ENCODE results near the gene FCRL4.

The FCRL4 gene

GRCh38 chr1:157597959-157598667 is at the start of gene FCRL4:
TSS of gene FCRL4 (minus strand) at chr1:157598085. CDS start at chr1:157597944, 141 bp downstream.
- H3K9me3 Mint-ChIP-seq = no peaks in the 10 kb centered on the region
- peaks cover 12% of the 10 kb centered on the region for H3K4me1 Mint-ChIP-seq (ENCODE audit: low read depth)
- H3K36me3 Mint-ChIP-seq (ENCODE audit: low read depth) = no peaks in the 10 kb centered on the region
- H3K4me3 Mint-ChIP-seq = no peak within 1 kb of the TSS
- H3K27ac Mint-ChIP-seq = no peak within 1 kb of the TSS
- peaks cover 32% of the 10 kb centered on the region for H3K27me3 Mint-ChIP-seq

- Mint-ChIP-seq H3K27ac (no peak overlapping the region), H3K36me3 (ENCODE audit: low read depth) (no peaks in the 10 kb centered on the region), H3K4me3 (no peak overlapping the region), H3K9me3 (no peaks in the 10 kb centered on the region), H3K4me1 (ENCODE audit: low read depth) (no peaks in the 10 kb centered on the region), H3K27me3 (peaks cover 3% of the 10 kb centered on the region)
Measured at GRCh38 chr1:157646144-157646543, 48.3 kb upstream of the FCRL4 start.

- H3K4me3 Mint-ChIP-seq = no peak overlapping the region
- H3K27me3 Mint-ChIP-seq = peaks cover 11% of the 10 kb centered on the region
- no peaks in the 10 kb centered on the region for H3K36me3 Mint-ChIP-seq (ENCODE audit: low read depth)
- no peak overlapping the region for H3K27ac Mint-ChIP-seq
- H3K4me1 Mint-ChIP-seq (ENCODE audit: low read depth) = no peaks in the 10 kb centered on the region
- H3K9me3 Mint-ChIP-seq = no peaks in the 10 kb centered on the region
Measured at GRCh38 chr1:157641177-157641576, 43.3 kb upstream of the FCRL4 start.

GRCh38 chr1:157639800-157640199 is 41.9 kb upstream of the FCRL4 start:
- H3K36me3 Mint-ChIP-seq (ENCODE audit: low read depth) = no peaks in the 10 kb centered on the region
- H3K4me1 Mint-ChIP-seq (ENCODE audit: low read depth) = no peaks in the 10 kb centered on the region
- H3K27ac Mint-ChIP-seq = no peak overlapping the region
- no peaks in the 10 kb centered on the region for H3K9me3 Mint-ChIP-seq
- H3K4me3 Mint-ChIP-seq = no peak overlapping the region
- H3K27me3 Mint-ChIP-seq = peaks cover 11% of the 10 kb centered on the region

- peaks cover 10% of the 10 kb centered on the region for H3K9me3 Mint-ChIP-seq
- peaks cover 7% of the 10 kb centered on the region for H3K4me1 Mint-ChIP-seq (ENCODE audit: low read depth)
- H3K4me3 Mint-ChIP-seq = no peak overlapping the region
- no peak overlapping the region for H3K27ac Mint-ChIP-seq
- H3K27me3 Mint-ChIP-seq = peaks cover 29% of the 10 kb centered on the region
- H3K36me3 Mint-ChIP-seq (ENCODE audit: low read depth) = no peaks in the 10 kb centered on the region
Measured at GRCh38 chr1:157628773-157629172, 30.9 kb upstream of the FCRL4 start.

GRCh38 chr1:157626099-157626498 is 28.2 kb upstream of the FCRL4 start:
- H3K9me3 Mint-ChIP-seq = no peaks in the 10 kb centered on the region
- no peak overlapping the region for H3K27ac Mint-ChIP-seq
- H3K36me3 Mint-ChIP-seq (ENCODE audit: low read depth) = no peaks in the 10 kb centered on the region
- peaks cover 7% of the 10 kb centered on the region for H3K4me1 Mint-ChIP-seq (ENCODE audit: low read depth)
- H3K4me3 Mint-ChIP-seq = no peak overlapping the region
- H3K27me3 Mint-ChIP-seq = peaks cover 29% of the 10 kb centered on the region

GRCh38 chr1:157624471-157624870 is 26.6 kb upstream of the FCRL4 start:
- peaks cover 20% of the 10 kb centered on the region for H3K27me3 Mint-ChIP-seq
- no peak overlapping the region for H3K27ac Mint-ChIP-seq
- no peaks in the 10 kb centered on the region for H3K36me3 Mint-ChIP-seq (ENCODE audit: low read depth)
- no peak overlapping the region for H3K4me3 Mint-ChIP-seq
- peaks cover 7% of the 10 kb centered on the region for H3K4me1 Mint-ChIP-seq (ENCODE audit: low read depth)
- no peaks in the 10 kb centered on the region for H3K9me3 Mint-ChIP-seq

GRCh38 chr1:157622471-157622870 is 24.6 kb upstream of the FCRL4 start:
- H3K4me3 Mint-ChIP-seq = no peak overlapping the region
- H3K27ac Mint-ChIP-seq = no peak overlapping the region
- H3K9me3 Mint-ChIP-seq = no peaks in the 10 kb centered on the region
- H3K4me1 Mint-ChIP-seq (ENCODE audit: low read depth) = peaks cover 7% of the 10 kb centered on the region
- no peaks in the 10 kb centered on the region for H3K36me3 Mint-ChIP-seq (ENCODE audit: low read depth)
- peaks cover 23% of the 10 kb centered on the region for H3K27me3 Mint-ChIP-seq

GRCh38 chr1:157618190-157618589 is 20.3 kb upstream of the FCRL4 start:
- H3K4me1 Mint-ChIP-seq (ENCODE audit: low read depth) = no peaks in the 10 kb centered on the region
- H3K36me3 Mint-ChIP-seq (ENCODE audit: low read depth) = no peaks in the 10 kb centered on the region
- H3K27me3 Mint-ChIP-seq = peaks cover 18% of the 10 kb centered on the region
- H3K27ac Mint-ChIP-seq = no peak overlapping the region
- no peak overlapping the region for H3K4me3 Mint-ChIP-seq
- no peaks in the 10 kb centered on the region for H3K9me3 Mint-ChIP-seq

GRCh38 chr1:157600236-157600635 is 2.4 kb upstream of the FCRL4 start:
- Mint-ChIP-seq H3K9me3 (no peaks in the 10 kb centered on the region), H3K36me3 (ENCODE audit: low read depth) (no peaks in the 10 kb centered on the region), H3K27ac (no peak overlapping the region), H3K27me3 (peaks cover 44% of the 10 kb centered on the region), H3K4me1 (ENCODE audit: low read depth) (peaks cover 10% of the 10 kb centered on the region), H3K4me3 (no peak overlapping the region)

- no peak overlapping the region for H3K27ac Mint-ChIP-seq
- H3K27me3 Mint-ChIP-seq = peaks cover 34% of the 10 kb centered on the region
- H3K9me3 Mint-ChIP-seq = no peaks in the 10 kb centered on the region
- H3K36me3 Mint-ChIP-seq (ENCODE audit: low read depth) = no peaks in the 10 kb centered on the region
- H3K4me1 Mint-ChIP-seq (ENCODE audit: low read depth) = peaks cover 12% of the 10 kb centered on the region
- no peak overlapping the region for H3K4me3 Mint-ChIP-seq
Measured at GRCh38 chr1:157596384-157596783, 1.5 kb downstream of the FCRL4 start.

- Mint-ChIP-seq H3K36me3 (ENCODE audit: low read depth) (no peaks in the 10 kb centered on the region), H3K27ac (no peak overlapping the region), H3K4me3 (no peak overlapping the region), H3K27me3 (peaks cover 34% of the 10 kb centered on the region), H3K4me1 (ENCODE audit: low read depth) (peaks cover 12% of the 10 kb centered on the region), H3K9me3 (no peaks in the 10 kb centered on the region)
Measured at GRCh38 chr1:157595356-157595755, 2.5 kb downstream of the FCRL4 start.

- H3K36me3 Mint-ChIP-seq (ENCODE audit: low read depth) = no peaks in the 10 kb centered on the region
- peaks cover 10% of the 10 kb centered on the region for H3K4me1 Mint-ChIP-seq (ENCODE audit: low read depth)
- no peaks in the 10 kb centered on the region for H3K9me3 Mint-ChIP-seq
- H3K4me3 Mint-ChIP-seq = no peak overlapping the region
- peaks cover 31% of the 10 kb centered on the region for H3K27me3 Mint-ChIP-seq
- H3K27ac Mint-ChIP-seq = no peak overlapping the region
Measured at GRCh38 chr1:157585984-157586383, 11.9 kb downstream of the FCRL4 start.

GRCh38 chr1:157584503-157584902 is 13.4 kb downstream of the FCRL4 start:
- Mint-ChIP-seq H3K4me1 (ENCODE audit: low read depth) (peaks cover 14% of the 10 kb centered on the region), H3K27ac (no peak overlapping the region), H3K36me3 (ENCODE audit: low read depth) (no peaks in the 10 kb centered on the region), H3K4me3 (no peak overlapping the region), H3K9me3 (no peaks in the 10 kb centered on the region), H3K27me3 (peaks cover 24% of the 10 kb centered on the region)

- no peaks in the 10 kb centered on the region for H3K9me3 Mint-ChIP-seq
- H3K36me3 Mint-ChIP-seq (ENCODE audit: low read depth) = no peaks in the 10 kb centered on the region
- no peak overlapping the region for H3K27ac Mint-ChIP-seq
- peaks cover 17% of the 10 kb centered on the region for H3K4me1 Mint-ChIP-seq (ENCODE audit: low read depth)
- H3K27me3 Mint-ChIP-seq = peaks cover 11% of the 10 kb centered on the region
- H3K4me3 Mint-ChIP-seq = no peak overlapping the region
Measured at GRCh38 chr1:157580828-157581210, 17.1 kb downstream of the FCRL4 start.

GRCh38 chr1:157580179-157580827 is 17.6 kb downstream of the FCRL4 start:
- Mint-ChIP-seq H3K4me3 (no peak overlapping the region), H3K36me3 (ENCODE audit: low read depth) (no peaks in the 10 kb centered on the region), H3K27me3 (peaks cover 7% of the 10 kb centered on the region), H3K9me3 (no peaks in the 10 kb centered on the region), H3K27ac (no peak overlapping the region), H3K4me1 (ENCODE audit: low read depth) (peaks cover 14% of the 10 kb centered on the region)

Data from stimulated activated naive CD8-positive, alpha-beta T cell treated with anti-CD3 and anti-CD28 coated beads, Interleukin-15, Interleukin-2, amounts not matched to agents 100 ng/mL and 50 ng/mL, for 24 hours (primary cell).